Activated CD4-positive, alpha-beta T cell treated with anti-CD3 and anti-CD28 coated beads for 4 hours (primary cell): Measurements from ENCODE around the gene TYW1B.
"Not testable (repeated sequence)": the region's sequence is repeated elsewhere in the genome, so short reads cannot be mapped to it uniquely, and the experiment has no call there.

Experiments used
- DNase-seq, 2 donors: peaks; one replicate each; pipeline ENCODE4 v3.0.0-alpha.2; 2020

The TYW1B gene

GRCh38 chr7:72540923-72541322, 287.1 kb downstream of the TYW1B start:
- no peak for DNase-seq

GRCh38 chr7:72540106-72540611, 287.8 kb downstream of the TYW1B start:
- DNase-seq = no peak

- no peak for DNase-seq
Measured at GRCh38 chr7:72539702-72540101, 288.3 kb downstream of the TYW1B start.

GRCh38 chr7:72538856-72539255, 289.1 kb downstream of the TYW1B start:
- DNase-seq = no peak

- no peak for DNase-seq
Measured at GRCh38 chr7:72538147-72538546, 289.9 kb downstream of the TYW1B start.

GRCh38 chr7:72536038-72536437, 292.0 kb downstream of the TYW1B start:
- DNase-seq = not testable (repeated sequence)

- not testable (repeated sequence) for DNase-seq
Measured at GRCh38 chr7:72531048-72531447, 297.0 kb downstream of the TYW1B start.
